CD4-positive, alpha-beta memory T cell (primary cell): ENCODE measurements around the gene LZTFL1. TPM values are rescaled to one million over a fixed set of nuclear protein-coding genes. Genes with fewer than 3 reads are reported as not detected.

Experiments
- CTCF ChIA-PET: fragments of 350-600 bp; sonication (Branson Sonifier 250); formaldehyde crosslinking; loops from one replicate; lab custom pipeline; 2021; ENCODE audit warnings: inconsistent platforms; ENCODE audit not compliant: partially characterized antibody; lab: Charles Lee
- POLR2A ChIA-PET: fragments of 350-600 bp; sonication (Branson Sonifier 250); formaldehyde crosslinking; loops from one replicate; lab custom pipeline; 2021; ENCODE audit not compliant: partially characterized antibody; lab: Charles Lee
- DNase-seq, 5 donors: peaks; one replicate each; pipeline versions ENCODE4 v3.0.0 to v3.0.0-alpha.2; 2020 to 2022; ENCODE audit warnings: mixed read lengths in 1 of 5
- H3K27ac ChIP-seq: one replicate; pipeline ENCODE4 v1.7.0; 2013; ENCODE audit warnings: low read depth, low read length
- H3K27me3 ChIP-seq: 2 replicates; pipeline ENCODE4 v1.7.0; 2013; ENCODE audit warnings: mild to moderate bottlenecking, low read length, moderate library complexity; ENCODE audit not compliant: insufficient read depth
- H3K36me3 ChIP-seq: 2 replicates; pipeline ENCODE4 v1.7.0; 2013; ENCODE audit warnings: mild to moderate bottlenecking, low read length, moderate library complexity; ENCODE audit not compliant: insufficient read depth
- H3K4me1 ChIP-seq: 2 replicates; pipeline ENCODE4 v1.7.0; 2013; ENCODE audit warnings: mild to moderate bottlenecking, low read length, moderate library complexity; ENCODE audit not compliant: insufficient read depth
- H3K4me3 ChIP-seq, 2 donors: one replicate each; pipeline ENCODE4 v1.7.0; 2013; ENCODE audit warnings: low read length in 2 of 2, mild to moderate bottlenecking in 1 of 2
- H3K9me3 ChIP-seq, 2 donors: one replicate each; pipeline ENCODE4 v1.7.0; 2013; ENCODE audit warnings: low read length in 2 of 2, control low read depth in 1 of 2; ENCODE audit not compliant: control insufficient read depth in 1 of 2
- H3K27ac Mint-ChIP-seq, 7 donors: one replicate each; pipeline ENCODE4 v1.8.0; 2020 to 2021; ENCODE audit warnings: mixed read lengths in 7 of 7, mild to moderate bottlenecking in 6 of 7, inconsistent platforms in 3 of 7, moderate library complexity in 3 of 7
- H3K27me3 Mint-ChIP-seq, 2 donors: one replicate each; pipeline ENCODE4 v1.8.0; 2020 to 2021; ENCODE audit warnings: mixed read lengths in 2 of 2
- H3K36me3 Mint-ChIP-seq, 2 donors: one replicate each; pipeline ENCODE4 v1.8.0; 2020 to 2021; ENCODE audit warnings: mixed read lengths in 2 of 2, inconsistent platforms in 1 of 2, mild to moderate bottlenecking in 1 of 2
- H3K4me1 Mint-ChIP-seq, 4 donors: one replicate each; pipeline ENCODE4 v1.8.0; 2020 to 2021; ENCODE audit warnings: mixed read lengths in 4 of 4, mild to moderate bottlenecking in 1 of 4
- H3K4me3 Mint-ChIP-seq, 8 donors: one replicate each; pipeline ENCODE4 v1.8.0; 2020 to 2021; ENCODE audit warnings: mixed read lengths in 8 of 8, mild to moderate bottlenecking in 7 of 8, moderate library complexity in 6 of 8, inconsistent platforms in 3 of 8
- H3K9me3 Mint-ChIP-seq, 8 donors: one replicate each; pipeline ENCODE4 v1.8.0; 2020 to 2021; ENCODE audit warnings: mixed read lengths in 8 of 8, mild to moderate bottlenecking in 5 of 8, inconsistent platforms in 3 of 8, moderate library complexity in 1 of 8
- intact Hi-C: fragments of 100-400 bp; cut with micrococcal nuclease; formaldehyde crosslinking; loops from one replicate; pipeline ENCODE4 v1.15.1; 2023
- polyA plus RNA-seq, 2 donors: library from polyadenylated mRNA; unstranded; fragments of 300-500 nt; fragmentation: Illumina TruSeq; gene quantifications; one replicate each; pipeline ENCODE4 v1.2.3, GENCODE V29; 2021
- total RNA-seq, 2 experiments: library from RNA; stranded (reverse); gene quantifications; one replicate each; pipeline ENCODE4 v1.2.3, GENCODE V29; 2021

The LZTFL1 gene
- total and polyA plus RNA-seq, 4 experiments from 2014 or later: 6.9 to 11.7 (median 8.6) TPM

DNA sequence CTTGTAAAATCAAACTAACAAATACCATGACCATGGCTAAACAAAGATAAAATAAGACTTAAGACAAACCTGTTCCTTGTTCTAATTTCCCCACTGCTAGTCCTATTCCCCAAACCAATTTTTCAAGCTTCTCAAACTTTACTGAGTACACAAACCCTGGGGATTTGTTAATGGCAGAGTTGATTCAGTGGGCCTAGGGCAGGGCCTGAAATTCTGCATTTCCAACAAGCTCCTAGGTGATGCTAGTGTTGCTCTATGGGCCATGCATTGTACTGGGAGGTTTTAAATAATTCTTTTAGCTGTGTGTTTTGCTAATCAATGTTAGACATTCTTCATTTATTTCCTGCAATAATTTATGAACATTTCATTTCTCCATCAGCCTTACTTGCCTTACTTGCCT, 31.1 kb upstream of the LZTFL1 start:
- H3K9me3 ChIP-seq: no peaks in the 10 kb centered on the region
- no peak for DNase-seq
- no peak overlapping the region for H3K27ac ChIP-seq
- ChIA-PET CTCF (interaction anchor here (0.5 to 1.9 kb wide), 3 partner anchors 10 to 203 kb away, joined by 3 to 5 read pairs (median 4); no protein-coding TSS in a partner anchor), POLR2A (interaction anchor here (1.0 to 2.8 kb wide), 3 partner anchors 8 to 666 kb away, joined by 3 to 13 read pairs (median 4); no protein-coding TSS in a partner anchor)
- no peaks in the 10 kb centered on the region for H3K27me3 ChIP-seq
- Mint-ChIP-seq H3K4me1 (peaks cover 27 to 52% (median 38%) of the 10 kb centered on the region in 4 donors), H3K4me3 (no peak overlapping the region), H3K27ac (no peak overlapping the region), H3K9me3 (peaks cover 0 to 7% (median 4%) of the 10 kb centered on the region in 8 donors), H3K27me3 (peaks cover 3 to 6% of the 10 kb centered on the region in 2 donors), H3K36me3 (no peaks in the 10 kb centered on the region)
- H3K4me1 ChIP-seq: peaks cover 35% of the 10 kb centered on the region
- no peak overlapping the region for H3K4me3 ChIP-seq
- intact Hi-C loops: loop anchor here (5.0 kb wide), 1 partner anchor 194 kb away; no protein-coding TSS in a partner anchor
- no peaks in the 10 kb centered on the region for H3K36me3 ChIP-seq

DNA sequence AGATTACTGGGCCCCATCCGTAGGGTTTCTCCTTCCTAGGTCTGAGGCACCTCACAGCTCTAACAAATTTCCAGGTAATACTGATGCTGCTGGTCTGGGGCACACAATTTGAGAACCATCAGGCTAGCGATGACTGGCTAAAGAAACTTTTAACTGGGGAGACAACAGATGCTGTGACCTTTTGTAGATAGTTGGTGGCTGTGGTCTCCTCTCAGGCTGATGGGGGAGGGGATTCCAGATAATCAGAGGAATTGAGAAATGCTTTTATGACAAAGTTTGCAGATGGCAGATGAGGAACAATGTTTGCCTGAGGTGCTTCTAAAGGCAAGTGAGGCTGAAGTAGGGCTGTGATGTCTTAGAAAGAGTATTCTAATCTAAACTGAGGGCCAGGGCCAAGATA, 30.6 kb upstream of the LZTFL1 start:
- DNase-seq: no peak

GRCh38 chr3:45871780-45872179, 29.9 kb upstream of the LZTFL1 start:
- no peak for DNase-seq
- H3K9me3 Mint-ChIP-seq: peaks cover 0 to 7% (median 4%) of the 10 kb centered on the region in 8 donors
- H3K27ac Mint-ChIP-seq: peak overlapping the region in 1 of 7 donors; percentile 2
- peaks cover 6 to 10% of the 10 kb centered on the region in 2 donors for H3K27me3 Mint-ChIP-seq
- peaks cover 30 to 52% (median 39%) of the 10 kb centered on the region in 4 donors for H3K4me1 Mint-ChIP-seq
- Histone ChIP-seq H3K4me3 (no peak overlapping the region), H3K9me3 (no peaks in the 10 kb centered on the region), H3K27ac (no peak overlapping the region), H3K4me1 (peaks cover 35% of the 10 kb centered on the region), H3K36me3 (no peaks in the 10 kb centered on the region), H3K27me3 (no peaks in the 10 kb centered on the region)
- CTCF ChIA-PET: interaction anchor here (0.9 to 1.1 kb wide), 2 partner anchors 10 to 31 kb away, joined by 3 to 4 read pairs; partner anchors contain the start of gene LZTFL1
- POLR2A ChIA-PET: interaction anchor here (1.2 to 2.8 kb wide), 3 partner anchors 9 to 667 kb away, joined by 3 to 13 read pairs (median 3); no protein-coding TSS in a partner anchor
- no peaks in the 10 kb centered on the region for H3K36me3 Mint-ChIP-seq
- peak overlapping the region in 1 of 8 donors; percentile 29 for H3K4me3 Mint-ChIP-seq
- intact Hi-C loops: loop anchor here (2.0 to 5.0 kb wide), 2 partner anchors 37 to 196 kb away; no protein-coding TSS in a partner anchor

More for the DNA sequence above, 30.6 kb upstream of the LZTFL1 start:
- H3K36me3 ChIP-seq: no peaks in the 10 kb centered on the region
- H3K27ac Mint-ChIP-seq: no peak overlapping the region
- H3K4me3 Mint-ChIP-seq: no peak overlapping the region
- intact Hi-C loops: loop anchor here (5.0 kb wide), 1 partner anchor 195 kb away; no protein-coding TSS in a partner anchor
- no peaks in the 10 kb centered on the region for H3K9me3 ChIP-seq
- CTCF ChIA-PET: interaction anchor here (1.0 to 1.9 kb wide), 3 partner anchors 10 to 70 kb away, joined by 4 to 5 read pairs (median 4); no protein-coding TSS in a partner anchor
- peaks cover 0 to 7% (median 4%) of the 10 kb centered on the region in 8 donors for H3K9me3 Mint-ChIP-seq
- POLR2A ChIA-PET: interaction anchor here (1.0 to 2.8 kb wide), 4 partner anchors 8 to 667 kb away, joined by 3 to 13 read pairs (median 4); no protein-coding TSS in a partner anchor
- no peak overlapping the region for H3K27ac ChIP-seq
- no peak overlapping the region for H3K4me3 ChIP-seq
- H3K36me3 Mint-ChIP-seq: no peaks in the 10 kb centered on the region
- peaks cover 3 to 6% of the 10 kb centered on the region in 2 donors for H3K27me3 Mint-ChIP-seq
- H3K4me1 ChIP-seq: peaks cover 35% of the 10 kb centered on the region
- peaks cover 29 to 52% (median 38%) of the 10 kb centered on the region in 4 donors for H3K4me1 Mint-ChIP-seq
- H3K27me3 ChIP-seq: no peaks in the 10 kb centered on the region

GRCh38 chr3:45870099-45870498, 28.2 kb upstream of the LZTFL1 start:
- ChIA-PET POLR2A (interaction anchor here (0.6 to 2.1 kb wide), 14 partner anchors 8 to 199 kb away, joined by 3 to 20 read pairs (median 3); partner anchors contain the start of genes CCR9 and LZTFL1), CTCF (no interaction called here)
- H3K27ac ChIP-seq: no peak overlapping the region
- no peaks in the 10 kb centered on the region for H3K27me3 ChIP-seq
- Mint-ChIP-seq H3K27ac (peak overlapping the region; percentile 14 to 86 (median 72)), H3K4me3 (peak overlapping the region; percentile 4 to 73 (median 56)), H3K36me3 (no peaks in the 10 kb centered on the region), H3K9me3 (peaks cover 0 to 7% (median 4%) of the 10 kb centered on the region in 8 donors), H3K4me1 (peaks cover 33 to 59% (median 42%) of the 10 kb centered on the region in 4 donors), H3K27me3 (peaks cover 10 to 12% of the 10 kb centered on the region in 2 donors)
- no peaks in the 10 kb centered on the region for H3K36me3 ChIP-seq
- no peak overlapping the region for H3K4me3 ChIP-seq
- no peaks in the 10 kb centered on the region for H3K9me3 ChIP-seq
- peak; percentile 86 to 93 (median 91) for DNase-seq
- intact Hi-C loops: loop anchor here (1.0 to 5.0 kb wide), 4 partner anchors 11 to 197 kb away; partner anchors contain the start of gene LZTFL1
- H3K4me1 ChIP-seq: peaks cover 44% of the 10 kb centered on the region

DNA sequence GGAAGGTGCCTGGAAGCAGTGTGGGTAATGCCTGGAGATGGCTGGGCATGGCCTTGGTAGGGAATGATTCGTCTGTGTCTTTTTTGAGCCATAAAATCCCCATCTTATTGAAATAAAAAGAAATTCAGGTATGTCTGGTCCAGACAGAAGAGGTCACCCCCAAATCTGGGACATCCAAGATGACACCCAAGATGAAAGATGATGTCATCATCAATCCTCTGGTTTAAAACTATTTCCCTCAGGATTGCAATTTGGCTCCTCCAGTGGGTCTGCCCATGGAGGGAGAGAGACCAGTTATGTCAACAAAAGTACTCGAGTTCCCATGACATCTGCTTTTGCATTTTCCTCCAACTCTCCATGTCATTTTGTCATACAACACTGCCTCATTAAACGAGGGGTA, 27.7 kb upstream of the LZTFL1 start:
- Mint-ChIP-seq H3K36me3 (no peaks in the 10 kb centered on the region), H3K9me3 (peaks cover 0 to 7% (median 4%) of the 10 kb centered on the region in 8 donors), H3K4me1 (peaks cover 37 to 62% (median 45%) of the 10 kb centered on the region in 4 donors), H3K4me3 (peak overlapping the region; percentile 4 to 73 (median 56)), H3K27me3 (peaks cover 10 to 12% of the 10 kb centered on the region in 2 donors), H3K27ac (peak overlapping the region; percentile 14 to 86 (median 68))
- CTCF ChIA-PET: no interaction called here
- no peak overlapping the region for H3K4me3 ChIP-seq
- no peaks in the 10 kb centered on the region for H3K36me3 ChIP-seq
- DNase-seq: no peak
- POLR2A ChIA-PET: interaction anchor here (0.7 to 2.1 kb wide), 13 partner anchors 8 to 199 kb away, joined by 3 to 20 read pairs (median 3); partner anchors contain the start of genes CCR9 and LZTFL1
- intact Hi-C loops: loop anchor here (1.0 to 5.0 kb wide), 4 partner anchors 12 to 198 kb away; partner anchors contain the start of gene LZTFL1
- no peaks in the 10 kb centered on the region for H3K27me3 ChIP-seq
- H3K27ac ChIP-seq: no peak overlapping the region
- H3K4me1 ChIP-seq: peaks cover 48% of the 10 kb centered on the region
- H3K9me3 ChIP-seq: no peaks in the 10 kb centered on the region

DNA sequence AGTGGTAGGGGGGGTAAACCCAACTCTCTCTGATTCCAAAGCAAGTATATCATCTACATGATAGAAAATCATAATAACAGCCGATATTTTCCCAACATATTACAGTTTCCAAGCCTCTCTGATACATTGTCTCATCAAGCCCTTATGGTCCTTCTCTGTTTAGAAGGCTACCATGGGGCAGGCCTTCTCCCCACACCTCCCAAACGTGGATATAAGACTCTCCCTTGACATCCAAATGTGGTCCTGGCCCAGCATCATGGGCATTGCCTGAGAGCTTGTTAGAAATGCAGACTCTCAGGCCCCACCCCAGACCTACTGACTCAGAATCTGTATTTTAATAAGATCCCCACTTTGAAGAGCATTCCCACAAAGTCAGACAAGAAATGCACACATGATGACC, 26.7 kb upstream of the LZTFL1 start:
- H3K27ac Mint-ChIP-seq: peak overlapping the region in 2 of 7 donors; percentile 14 to 72
- peak overlapping the region in 1 of 8 donors; percentile 11 for H3K4me3 Mint-ChIP-seq

More for the DNA sequence above, 26.7 kb upstream of the LZTFL1 start:
- H3K27ac ChIP-seq: no peak overlapping the region
- ChIA-PET POLR2A (interaction anchor here (0.6 to 1.2 kb wide), 3 partner anchors 13 to 55 kb away, joined by 3 read pairs; no protein-coding TSS in a partner anchor), CTCF (interaction anchor here (1.0 kb wide), 1 partner anchor 208 kb away, joined by 3 read pairs; no protein-coding TSS in a partner anchor)
- peaks cover 50% of the 10 kb centered on the region for H3K4me1 ChIP-seq
- no peak for DNase-seq
- Mint-ChIP-seq H3K27me3 (peaks cover 8 to 10% of the 10 kb centered on the region in 2 donors), H3K9me3 (peaks cover 0 to 4% (median 3%) of the 10 kb centered on the region in 8 donors), H3K36me3 (peaks cover 0 to 1% of the 10 kb centered on the region in 2 donors), H3K4me1 (peaks cover 34 to 56% (median 42%) of the 10 kb centered on the region in 4 donors)
- no peaks in the 10 kb centered on the region for H3K36me3 ChIP-seq
- no peaks in the 10 kb centered on the region for H3K9me3 ChIP-seq
- intact Hi-C loops: no loop called here
- H3K27me3 ChIP-seq: no peaks in the 10 kb centered on the region
- H3K4me3 ChIP-seq: no peak overlapping the region
